ENCODE measurements around the gene LYRM4. TPM values are rescaled to one million over a fixed set of nuclear protein-coding genes. Genes with fewer than 3 reads are reported as not detected.

LYRM4 gene
- total and polyA plus RNA-seq, 2 experiments from 2014 or later, result 51.0 to 62.0 TPM

DNA sequence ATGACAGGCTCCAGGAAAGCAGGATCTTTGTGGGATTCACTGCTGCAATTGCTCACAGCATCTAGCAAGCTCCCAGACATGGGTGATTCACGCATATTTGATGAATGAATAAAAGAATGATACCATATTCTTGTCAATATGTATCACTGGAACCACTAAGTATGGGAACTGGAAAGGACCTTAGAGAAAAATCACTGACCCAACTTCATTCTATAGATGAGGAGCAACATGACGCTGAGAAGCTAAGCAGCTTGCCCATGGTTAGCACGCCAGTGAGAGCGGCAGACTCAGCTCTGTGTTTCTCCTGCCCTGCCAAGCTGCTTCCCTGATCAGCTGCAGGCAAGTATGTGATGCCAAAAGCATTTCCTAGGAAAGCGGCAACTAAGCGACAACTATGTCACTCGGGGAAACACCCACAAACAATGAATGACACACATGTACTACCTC, 108.8 kb downstream of the LYRM4 start:
- ATAC-seq, result no peak
- Histone ChIP-seq H3F3A (replicated peaks; ENCODE audit: low read depth) (no peaks in the 10 kb centered on the region), H3K9me2 (ENCODE audit: insufficient read depth) (no peaks in the 10 kb centered on the region), H4K20me1 (replicated peaks; ENCODE audit: insufficient read depth) (peaks cover 32% of the 10 kb centered on the region), H3K4me3 (no peak overlapping the region), H3K36me3 (ENCODE audit: insufficient read depth) (no peaks in the 10 kb centered on the region), H2AFZ (no peak overlapping the region), H3K4me1 (ENCODE audit: insufficient read depth) (no peaks in the 10 kb centered on the region), H3K27ac (ENCODE audit: low read depth) (no peak overlapping the region), H3K79me2 (replicated peaks; ENCODE audit: insufficient read depth) (no peaks in the 10 kb centered on the region; the same call in 1 of the 2 replicates), H3K27me3 (ENCODE audit: insufficient read depth) (no peaks in the 10 kb centered on the region), H3K4me2 (no peak overlapping the region)
- TF ChIP-seq CREB1 (CRISPR knock-in tag; IDR thresholded peaks at IDR 0.05; ENCODE audit: low read depth) (no peak), STAT1 (IDR thresholded peaks at IDR 0.05; ENCODE audit: unreplicated experiment) (no peak), NANOG (IDR thresholded peaks at IDR 0.05; ENCODE audit: borderline replicate concordance) (no peak), EZH2 (IDR thresholded peaks at IDR 0.05; ENCODE audit: low read depth, unreplicated experiment) (no peak), POLR2AphosphoS5 (IDR thresholded peaks at IDR 0.05; ENCODE audit: low read depth) (no peak), ZNF114 (CRISPR knock-in tag; IDR thresholded peaks at IDR 0.05) (no peak), EZH2phosphoT487 (IDR thresholded peaks at IDR 0.05; ENCODE audit: unreplicated experiment) (no peak), ZNF331 (CRISPR knock-in tag; IDR thresholded peaks at IDR 0.05; ENCODE audit: low read depth) (no peak), JUNB (IDR thresholded peaks at IDR 0.05; ENCODE audit: unreplicated experiment) (no peak)
- TF ChIP-seq, protein P1, sequence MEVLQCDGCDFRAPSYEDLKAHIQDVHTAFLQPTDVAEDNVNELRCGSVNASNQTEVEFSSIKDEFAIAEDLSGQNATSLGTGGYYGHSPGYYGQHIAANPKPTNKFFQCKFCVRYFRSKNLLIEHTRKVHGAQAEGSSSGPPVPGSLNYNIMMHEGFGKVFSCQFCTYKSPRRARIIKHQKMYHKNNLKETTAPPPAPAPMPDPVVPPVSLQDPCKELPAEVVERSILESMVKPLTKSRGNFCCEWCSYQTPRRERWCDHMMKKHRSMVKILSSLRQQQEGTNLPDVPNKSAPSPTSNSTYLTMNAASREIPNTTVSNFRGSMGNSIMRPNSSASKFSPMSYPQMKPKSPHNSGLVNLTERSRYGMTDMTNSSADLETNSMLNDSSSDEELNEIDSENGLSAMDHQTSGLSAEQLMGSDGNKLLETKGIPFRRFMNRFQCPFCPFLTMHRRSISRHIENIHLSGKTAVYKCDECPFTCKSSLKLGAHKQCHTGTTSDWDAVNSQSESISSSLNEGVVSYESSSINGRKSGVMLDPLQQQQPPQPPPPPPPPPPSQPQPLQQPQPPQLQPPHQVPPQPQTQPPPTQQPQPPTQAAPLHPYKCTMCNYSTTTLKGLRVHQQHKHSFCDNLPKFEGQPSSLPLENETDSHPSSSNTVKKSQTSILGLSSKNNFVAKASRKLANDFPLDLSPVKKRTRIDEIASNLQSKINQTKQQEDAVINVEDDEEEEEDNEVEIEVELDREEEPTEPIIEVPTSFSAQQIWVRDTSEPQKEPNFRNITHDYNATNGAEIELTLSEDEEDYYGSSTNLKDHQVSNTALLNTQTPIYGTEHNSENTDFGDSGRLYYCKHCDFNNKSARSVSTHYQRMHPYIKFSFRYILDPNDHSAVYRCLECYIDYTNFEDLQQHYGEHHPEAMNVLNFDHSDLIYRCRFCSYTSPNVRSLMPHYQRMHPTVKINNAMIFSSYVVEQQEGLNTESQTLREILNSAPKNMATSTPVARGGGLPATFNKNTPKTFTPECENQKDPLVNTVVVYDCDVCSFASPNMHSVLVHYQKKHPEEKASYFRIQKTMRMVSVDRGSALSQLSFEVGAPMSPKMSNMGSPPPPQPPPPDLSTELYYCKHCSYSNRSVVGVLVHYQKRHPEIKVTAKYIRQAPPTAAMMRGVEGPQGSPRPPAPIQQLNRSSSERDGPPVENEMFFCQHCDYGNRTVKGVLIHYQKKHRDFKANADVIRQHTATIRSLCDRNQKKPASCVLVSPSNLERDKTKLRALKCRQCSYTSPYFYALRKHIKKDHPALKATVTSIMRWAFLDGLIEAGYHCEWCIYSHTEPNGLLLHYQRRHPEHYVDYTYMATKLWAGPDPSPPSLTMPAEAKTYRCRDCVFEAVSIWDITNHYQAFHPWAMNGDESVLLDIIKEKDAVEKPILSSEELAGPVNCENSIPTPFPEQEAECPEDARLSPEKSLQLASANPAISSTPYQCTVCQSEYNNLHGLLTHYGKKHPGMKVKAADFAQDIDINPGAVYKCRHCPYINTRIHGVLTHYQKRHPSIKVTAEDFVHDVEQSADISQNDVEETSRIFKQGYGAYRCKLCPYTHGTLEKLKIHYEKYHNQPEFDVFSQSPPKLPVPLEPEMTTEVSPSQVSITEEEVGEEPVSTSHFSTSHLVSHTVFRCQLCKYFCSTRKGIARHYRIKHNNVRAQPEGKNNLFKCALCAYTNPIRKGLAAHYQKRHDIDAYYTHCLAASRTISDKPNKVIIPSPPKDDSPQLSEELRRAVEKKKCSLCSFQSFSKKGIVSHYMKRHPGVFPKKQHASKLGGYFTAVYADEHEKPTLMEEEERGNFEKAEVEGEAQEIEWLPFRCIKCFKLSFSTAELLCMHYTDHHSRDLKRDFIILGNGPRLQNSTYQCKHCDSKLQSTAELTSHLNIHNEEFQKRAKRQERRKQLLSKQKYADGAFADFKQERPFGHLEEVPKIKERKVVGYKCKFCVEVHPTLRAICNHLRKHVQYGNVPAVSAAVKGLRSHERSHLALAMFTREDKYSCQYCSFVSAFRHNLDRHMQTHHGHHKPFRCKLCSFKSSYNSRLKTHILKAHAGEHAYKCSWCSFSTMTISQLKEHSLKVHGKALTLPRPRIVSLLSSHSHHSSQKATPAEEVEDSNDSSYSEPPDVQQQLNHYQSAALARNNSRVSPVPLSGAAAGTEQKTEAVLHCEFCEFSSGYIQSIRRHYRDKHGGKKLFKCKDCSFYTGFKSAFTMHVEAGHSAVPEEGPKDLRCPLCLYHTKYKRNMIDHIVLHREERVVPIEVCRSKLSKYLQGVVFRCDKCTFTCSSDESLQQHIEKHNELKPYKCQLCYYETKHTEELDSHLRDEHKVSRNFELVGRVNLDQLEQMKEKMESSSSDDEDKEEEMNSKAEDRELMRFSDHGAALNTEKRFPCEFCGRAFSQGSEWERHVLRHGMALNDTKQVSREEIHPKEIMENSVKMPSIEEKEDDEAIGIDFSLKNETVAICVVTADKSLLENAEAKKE (CRISPR knock-in tag; IDR thresholded peaks at IDR 0.05), result no peak
- TF ChIP-seq, protein P2, sequence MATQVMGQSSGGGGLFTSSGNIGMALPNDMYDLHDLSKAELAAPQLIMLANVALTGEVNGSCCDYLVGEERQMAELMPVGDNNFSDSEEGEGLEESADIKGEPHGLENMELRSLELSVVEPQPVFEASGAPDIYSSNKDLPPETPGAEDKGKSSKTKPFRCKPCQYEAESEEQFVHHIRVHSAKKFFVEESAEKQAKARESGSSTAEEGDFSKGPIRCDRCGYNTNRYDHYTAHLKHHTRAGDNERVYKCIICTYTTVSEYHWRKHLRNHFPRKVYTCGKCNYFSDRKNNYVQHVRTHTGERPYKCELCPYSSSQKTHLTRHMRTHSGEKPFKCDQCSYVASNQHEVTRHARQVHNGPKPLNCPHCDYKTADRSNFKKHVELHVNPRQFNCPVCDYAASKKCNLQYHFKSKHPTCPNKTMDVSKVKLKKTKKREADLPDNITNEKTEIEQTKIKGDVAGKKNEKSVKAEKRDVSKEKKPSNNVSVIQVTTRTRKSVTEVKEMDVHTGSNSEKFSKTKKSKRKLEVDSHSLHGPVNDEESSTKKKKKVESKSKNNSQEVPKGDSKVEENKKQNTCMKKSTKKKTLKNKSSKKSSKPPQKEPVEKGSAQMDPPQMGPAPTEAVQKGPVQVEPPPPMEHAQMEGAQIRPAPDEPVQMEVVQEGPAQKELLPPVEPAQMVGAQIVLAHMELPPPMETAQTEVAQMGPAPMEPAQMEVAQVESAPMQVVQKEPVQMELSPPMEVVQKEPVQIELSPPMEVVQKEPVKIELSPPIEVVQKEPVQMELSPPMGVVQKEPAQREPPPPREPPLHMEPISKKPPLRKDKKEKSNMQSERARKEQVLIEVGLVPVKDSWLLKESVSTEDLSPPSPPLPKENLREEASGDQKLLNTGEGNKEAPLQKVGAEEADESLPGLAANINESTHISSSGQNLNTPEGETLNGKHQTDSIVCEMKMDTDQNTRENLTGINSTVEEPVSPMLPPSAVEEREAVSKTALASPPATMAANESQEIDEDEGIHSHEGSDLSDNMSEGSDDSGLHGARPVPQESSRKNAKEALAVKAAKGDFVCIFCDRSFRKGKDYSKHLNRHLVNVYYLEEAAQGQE (IDR thresholded peaks at IDR 0.05; ENCODE audit: unreplicated experiment), result no peak
- TF ChIP-seq, protein P3, sequence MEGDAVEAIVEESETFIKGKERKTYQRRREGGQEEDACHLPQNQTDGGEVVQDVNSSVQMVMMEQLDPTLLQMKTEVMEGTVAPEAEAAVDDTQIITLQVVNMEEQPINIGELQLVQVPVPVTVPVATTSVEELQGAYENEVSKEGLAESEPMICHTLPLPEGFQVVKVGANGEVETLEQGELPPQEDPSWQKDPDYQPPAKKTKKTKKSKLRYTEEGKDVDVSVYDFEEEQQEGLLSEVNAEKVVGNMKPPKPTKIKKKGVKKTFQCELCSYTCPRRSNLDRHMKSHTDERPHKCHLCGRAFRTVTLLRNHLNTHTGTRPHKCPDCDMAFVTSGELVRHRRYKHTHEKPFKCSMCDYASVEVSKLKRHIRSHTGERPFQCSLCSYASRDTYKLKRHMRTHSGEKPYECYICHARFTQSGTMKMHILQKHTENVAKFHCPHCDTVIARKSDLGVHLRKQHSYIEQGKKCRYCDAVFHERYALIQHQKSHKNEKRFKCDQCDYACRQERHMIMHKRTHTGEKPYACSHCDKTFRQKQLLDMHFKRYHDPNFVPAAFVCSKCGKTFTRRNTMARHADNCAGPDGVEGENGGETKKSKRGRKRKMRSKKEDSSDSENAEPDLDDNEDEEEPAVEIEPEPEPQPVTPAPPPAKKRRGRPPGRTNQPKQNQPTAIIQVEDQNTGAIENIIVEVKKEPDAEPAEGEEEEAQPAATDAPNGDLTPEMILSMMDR (conservative IDR thresholded peaks at IDR 0.05; ENCODE audit: low read depth in 2 of 2), result no peak
- TF ChIP-seq, protein P4, sequence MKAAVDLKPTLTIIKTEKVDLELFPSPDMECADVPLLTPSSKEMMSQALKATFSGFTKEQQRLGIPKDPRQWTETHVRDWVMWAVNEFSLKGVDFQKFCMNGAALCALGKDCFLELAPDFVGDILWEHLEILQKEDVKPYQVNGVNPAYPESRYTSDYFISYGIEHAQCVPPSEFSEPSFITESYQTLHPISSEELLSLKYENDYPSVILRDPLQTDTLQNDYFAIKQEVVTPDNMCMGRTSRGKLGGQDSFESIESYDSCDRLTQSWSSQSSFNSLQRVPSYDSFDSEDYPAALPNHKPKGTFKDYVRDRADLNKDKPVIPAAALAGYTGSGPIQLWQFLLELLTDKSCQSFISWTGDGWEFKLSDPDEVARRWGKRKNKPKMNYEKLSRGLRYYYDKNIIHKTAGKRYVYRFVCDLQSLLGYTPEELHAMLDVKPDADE (IDR thresholded peaks at IDR 0.05), result no peak
- DNase-seq (ENCODE audit: low spot score), result no peak
- no peaks in the 10 kb centered on the region for H3K4me1 Mint-ChIP-seq
- no peak overlapping the region for H3K27ac Mint-ChIP-seq
- no peaks in the 10 kb centered on the region for H3K36me3 Mint-ChIP-seq (ENCODE audit: low read depth)
- no peak overlapping the region for H3K4me3 Mint-ChIP-seq
- H3K27me3 Mint-ChIP-seq (ENCODE audit: insufficient read depth, low read depth, poor library complexity), result peaks cover 2% of the 10 kb centered on the region
- no peaks in the 10 kb centered on the region; the same call in 2 of the 3 replicates for H3K9me3 Mint-ChIP-seq
